Gastrocnemius medialis (tissue), 4 donors: ENCODE results near the gene AFAP1L1. TPM values are rescaled to one million over a fixed set of nuclear protein-coding genes. Genes with fewer than 3 reads are reported as not detected.

ENCODE experiments used
- ATAC-seq, 2 donors: fragments of 150-250 bp; one replicate each; pipeline ENCODE4 v1.9.1; 2016
- DNase-seq, 2 donors: peaks; one replicate each; pipeline ENCODE4 v3.0.0-alpha.2; 2019
- H3K27ac ChIP-seq, 4 donors: fragments of 200-600 bp; sonication (generic); 1 replicate in 1 of 4; 2 replicates in 3 of 4; pipeline ENCODE4 v1.5.1; 2016 to 2018; ENCODE audit warnings: mild to moderate bottlenecking in 2 of 4, moderate library complexity in 1 of 4
- H3K27me3 ChIP-seq, 3 donors: fragments of 200-600 bp; sonication (generic) in 2 of 3; 1 replicate in 1 of 3; 2 replicates in 2 of 3; pipeline versions ENCODE4 v1.5.1 to v1.6.0; 2016 to 2019; ENCODE audit warnings: mild to moderate bottlenecking in 1 of 3, moderate library complexity in 1 of 3
- H3K36me3 ChIP-seq, 2 donors: fragments of 200-600 bp; sonication (generic) in 1 of 2; one replicate each; pipeline ENCODE4 v1.5.1; 2017 to 2018
- H3K4me1 ChIP-seq, 2 donors: fragments of 200-600 bp; sonication (generic) in 1 of 2; one replicate each; pipeline ENCODE4 v1.5.1; 2016 to 2017; ENCODE audit warnings: mild to moderate bottlenecking in 2 of 2
- H3K4me3 ChIP-seq, 4 donors: fragments of 200-600 bp; sonication (generic) in 3 of 4; 1 replicate in 1 of 4; 2 replicates in 3 of 4; pipeline ENCODE4 v1.5.1; 2016 to 2019; ENCODE audit warnings: mild to moderate bottlenecking in 2 of 4
- H3K9me3 ChIP-seq, 3 donors: fragments of 200-600 bp; sonication (generic) in 2 of 3; 1 replicate in 1 of 3; 2 replicates in 2 of 3; pipeline ENCODE4 v1.5.1; 2016 to 2019
- POLR2A ChIP-seq, 2 donors: fragments of 450-650 bp; IDR thresholded peaks; one replicate each; pipeline ENCODE4 v1.6.1; 2017; ENCODE audit warnings: antibody characterized with exemption in 2 of 2, mild to moderate bottlenecking in 2 of 2, moderate library complexity in 2 of 2
- in situ Hi-C, 4 donors: fragments of 200-750 bp; cut with MboI; loops; one replicate each; pipeline versions ENCODE4 v1.15.0 to v1.8.0; 2017; ENCODE audit warnings: low sequenced_read_pairs in 4 of 4
- intact Hi-C: fragments of 100-400 bp; cut with DNase I; formaldehyde crosslinking; loops from one replicate; pipeline ENCODE4 v1.15.1; 2023; ENCODE audit warnings: low total_unique reads
- total RNA-seq, 4 donors: library from RNA; depleted of rRNA; stranded (reverse); fragments of >200 nt; gene quantifications; one replicate each; pipeline versions ENCODE4 v1.1.0 to v1.2.3, GENCODE V29; 2016
- TF ChIP-seq, protein P1 (sequence below), 5 experiments: fragments of 450-650 bp in 3 of 5; fragments of 200-600 bp in 2 of 5; sonication (generic) in 2 of 5; IDR thresholded peaks in 4 of 5; conservative IDR thresholded peaks in 1 of 5; 1 replicate in 4 of 5; 2 replicates in 1 of 5; pipeline ENCODE4 v1.5.1; 2016 to 2019; ENCODE audit warnings: antibody characterized with exemption in 5 of 5, mild to moderate bottlenecking in 3 of 5, moderate library complexity in 3 of 5

AFAP1L1 gene
- total RNA-seq, 4 donors from 2014 or later = 28.6 to 39.9 (median 32.9) TPM

DNA sequence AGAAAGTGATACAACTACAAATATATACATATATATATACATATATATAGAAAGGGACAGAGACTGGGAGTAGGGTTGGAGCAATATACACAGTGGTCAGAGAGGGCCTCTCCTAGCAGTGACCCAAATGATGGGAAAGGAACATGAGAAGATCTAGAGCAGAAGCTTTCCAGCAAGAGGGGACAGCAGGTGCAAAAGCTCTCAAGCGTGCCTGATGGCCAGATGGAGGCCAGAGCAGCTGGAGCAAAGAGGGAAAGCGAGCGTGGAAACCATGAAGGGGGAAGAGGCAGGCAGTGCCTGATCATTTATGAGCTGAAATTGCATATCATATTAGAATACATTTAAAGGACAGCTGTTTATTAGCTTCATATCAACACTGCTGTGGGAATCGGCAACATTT is 66.1 kb downstream of the AFAP1L1 start:
- Histone ChIP-seq H3K9me3 (no peaks in the 10 kb centered on the region), H3K27ac (no peak overlapping the region), H3K36me3 (peaks cover 0 to 79% of the 10 kb centered on the region in 2 donors), H3K4me1 (no peaks in the 10 kb centered on the region), H3K4me3 (no peak overlapping the region), H3K27me3 (no peaks in the 10 kb centered on the region)
- in situ Hi-C loops (no loop called here), intact Hi-C loops (no loop called here)
- TF ChIP-seq, protein P1, sequence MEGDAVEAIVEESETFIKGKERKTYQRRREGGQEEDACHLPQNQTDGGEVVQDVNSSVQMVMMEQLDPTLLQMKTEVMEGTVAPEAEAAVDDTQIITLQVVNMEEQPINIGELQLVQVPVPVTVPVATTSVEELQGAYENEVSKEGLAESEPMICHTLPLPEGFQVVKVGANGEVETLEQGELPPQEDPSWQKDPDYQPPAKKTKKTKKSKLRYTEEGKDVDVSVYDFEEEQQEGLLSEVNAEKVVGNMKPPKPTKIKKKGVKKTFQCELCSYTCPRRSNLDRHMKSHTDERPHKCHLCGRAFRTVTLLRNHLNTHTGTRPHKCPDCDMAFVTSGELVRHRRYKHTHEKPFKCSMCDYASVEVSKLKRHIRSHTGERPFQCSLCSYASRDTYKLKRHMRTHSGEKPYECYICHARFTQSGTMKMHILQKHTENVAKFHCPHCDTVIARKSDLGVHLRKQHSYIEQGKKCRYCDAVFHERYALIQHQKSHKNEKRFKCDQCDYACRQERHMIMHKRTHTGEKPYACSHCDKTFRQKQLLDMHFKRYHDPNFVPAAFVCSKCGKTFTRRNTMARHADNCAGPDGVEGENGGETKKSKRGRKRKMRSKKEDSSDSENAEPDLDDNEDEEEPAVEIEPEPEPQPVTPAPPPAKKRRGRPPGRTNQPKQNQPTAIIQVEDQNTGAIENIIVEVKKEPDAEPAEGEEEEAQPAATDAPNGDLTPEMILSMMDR (IDR thresholded peaks at IDR 0.05 in 4 of 5, conservative IDR thresholded peaks at IDR 0.05 in 1 of 5) = no peak
- no peak for TF ChIP-seq POLR2A (IDR thresholded peaks at IDR 0.05)
- no peak for ATAC-seq
- no peak for DNase-seq

DNA sequence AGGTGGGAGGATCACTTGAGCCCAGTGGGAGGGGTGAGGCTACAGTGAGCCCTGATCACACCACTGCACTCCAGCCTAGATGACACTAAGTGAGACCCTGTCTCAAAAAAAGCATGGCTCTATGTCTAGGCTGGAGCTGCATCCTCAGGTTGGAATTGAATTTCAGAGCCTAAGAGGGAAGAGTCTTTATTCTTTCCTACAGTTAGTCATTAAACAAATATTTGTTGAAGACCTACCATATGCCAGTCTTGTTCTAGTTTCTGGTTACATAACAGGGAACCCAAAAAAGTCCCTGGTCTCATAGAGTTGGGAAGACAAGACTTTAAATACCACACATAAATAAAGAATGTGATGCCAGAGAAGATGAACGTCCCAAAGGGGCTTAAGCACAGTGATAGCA is 66.7 kb downstream of the AFAP1L1 start:
- in situ Hi-C loops (no loop called here), intact Hi-C loops (no loop called here)
- H3K9me3 ChIP-seq = no peaks in the 10 kb centered on the region
- H3K27ac ChIP-seq = no peak overlapping the region
- H3K36me3 ChIP-seq = peaks cover 0 to 72% of the 10 kb centered on the region in 2 donors
- no peak overlapping the region for H3K4me3 ChIP-seq
- no peak for ATAC-seq
- no peaks in the 10 kb centered on the region for H3K4me1 ChIP-seq
- DNase-seq = no peak
- H3K27me3 ChIP-seq = no peaks in the 10 kb centered on the region
- no peak for TF ChIP-seq POLR2A (IDR thresholded peaks at IDR 0.05)

DNA sequence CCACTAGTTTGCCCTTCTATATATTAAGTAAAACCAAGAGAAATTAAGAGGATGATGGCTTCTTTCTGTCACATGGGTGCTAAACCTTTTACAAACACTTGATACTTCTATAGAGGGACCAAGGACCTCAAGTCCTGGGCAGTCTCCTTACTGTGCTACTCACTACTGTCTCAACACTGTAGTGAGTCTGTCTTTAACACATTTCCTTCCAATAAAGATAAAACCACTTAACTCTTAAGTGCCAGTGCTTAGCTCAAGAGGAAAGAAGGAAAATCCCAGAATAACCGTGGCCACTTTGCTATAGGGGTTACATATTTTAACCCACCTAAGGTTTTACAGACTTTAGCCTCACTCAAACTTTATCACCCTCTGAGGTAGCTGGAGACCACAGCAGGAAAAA is 69.3 kb downstream of the AFAP1L1 start:
- peaks cover 0 to 47% of the 10 kb centered on the region in 2 donors for H3K36me3 ChIP-seq

DNA sequence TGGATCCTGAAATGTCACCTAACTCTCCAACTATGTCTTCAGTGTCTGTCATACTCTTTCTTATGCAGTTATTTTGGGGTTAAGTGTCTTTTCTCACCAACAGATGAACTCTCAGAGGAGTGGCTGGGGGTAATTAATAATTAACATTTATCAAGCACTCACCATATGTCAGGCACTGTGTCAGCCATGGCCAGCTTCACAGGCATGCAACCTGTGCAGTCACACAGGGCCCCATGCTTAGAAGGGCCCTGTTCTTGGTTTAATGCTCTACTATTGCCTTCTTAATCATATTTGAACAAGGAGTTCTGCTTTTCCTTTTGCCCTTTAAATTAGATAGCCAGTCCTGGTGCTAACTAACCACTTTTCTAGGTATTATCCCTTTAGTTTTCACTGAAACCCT is 70.2 kb downstream of the AFAP1L1 start:
- intact Hi-C loops = loop anchor here (10.0 kb wide), 1 partner anchor 957 kb away; the partner anchor contains the start of gene FBXO38
- Histone ChIP-seq H3K4me1 (peaks cover 13 to 16% of the 10 kb centered on the region in 2 donors), H3K4me3 (no peak overlapping the region), H3K27ac (no peak overlapping the region), H3K36me3 (peaks cover 0 to 37% of the 10 kb centered on the region in 2 donors), H3K27me3 (no peaks in the 10 kb centered on the region), H3K9me3 (no peaks in the 10 kb centered on the region)
- TF ChIP-seq, protein P1 (IDR thresholded peaks at IDR 0.05 in 4 of 5, conservative IDR thresholded peaks at IDR 0.05 in 1 of 5) = no peak
- no peak for TF ChIP-seq POLR2A (IDR thresholded peaks at IDR 0.05)
- ATAC-seq (no peak), DNase-seq (no peak)
- in situ Hi-C loops = no loop called here

More for the DNA sequence above, 69.3 kb downstream of the AFAP1L1 start:
- ATAC-seq (no peak), DNase-seq (no peak)
- Histone ChIP-seq H3K4me1 (peaks cover 8 to 11% of the 10 kb centered on the region in 2 donors), H3K4me3 (no peak overlapping the region), H3K9me3 (no peaks in the 10 kb centered on the region), H3K27me3 (no peaks in the 10 kb centered on the region), H3K27ac (no peak overlapping the region)
- in situ Hi-C loops = no loop called here
- TF ChIP-seq POLR2A (IDR thresholded peaks at IDR 0.05) = no peak
- TF ChIP-seq, protein P1 (IDR thresholded peaks at IDR 0.05 in 4 of 5, conservative IDR thresholded peaks at IDR 0.05 in 1 of 5) = no peak
- intact Hi-C loops = loop anchor here (10.0 kb wide), 1 partner anchor 956 kb away; the partner anchor contains the start of gene FBXO38

DNA sequence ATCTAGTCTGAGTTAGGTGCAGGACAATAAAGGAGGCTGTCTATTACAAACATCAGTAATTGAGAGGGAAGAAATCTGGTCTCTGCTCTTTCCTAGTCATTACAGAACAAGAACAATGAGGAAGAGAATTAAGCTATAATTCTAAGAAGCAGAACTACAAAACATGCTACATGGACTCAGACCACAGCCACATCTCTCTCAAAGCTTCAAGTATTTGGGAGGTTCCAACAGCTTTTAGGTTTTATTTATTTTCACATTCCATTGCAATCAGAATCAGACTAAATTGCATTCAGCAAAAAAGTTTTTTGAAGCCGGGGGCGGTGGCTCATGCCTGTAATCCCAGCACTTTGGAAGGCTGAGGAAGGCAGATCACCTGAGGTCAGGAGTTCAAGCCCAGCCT is 72.5 kb downstream of the AFAP1L1 start:
- Histone ChIP-seq H3K36me3 (peaks cover 0 to 36% of the 10 kb centered on the region in 2 donors), H3K4me1 (peaks cover 13 to 16% of the 10 kb centered on the region in 2 donors), H3K27me3 (no peaks in the 10 kb centered on the region), H3K27ac (peak overlapping the region in 3 of 4 donors; percentile 84 to 87 (median 87)), H3K4me3 (peak overlapping the region in 1 of 4 donors; percentile 96), H3K9me3 (no peaks in the 10 kb centered on the region)
- in situ Hi-C loops = no loop called here
- no peak for DNase-seq
- TF ChIP-seq, protein P1 (IDR thresholded peaks at IDR 0.05 in 4 of 5, conservative IDR thresholded peaks at IDR 0.05 in 1 of 5) = no peak
- TF ChIP-seq POLR2A (IDR thresholded peaks at IDR 0.05) = no peak
- ATAC-seq = no peak
- intact Hi-C loops = loop anchor here (10.0 kb wide), 1 partner anchor 959 kb away; the partner anchor contains the start of gene FBXO38
